ENCODE measurements around the gene ZNF804A.
"Not testable (repeated sequence)": the region's sequence is repeated elsewhere in the genome, so short reads cannot be mapped to it uniquely, and the experiment has no call there.

ZNF804A gene

DNA sequence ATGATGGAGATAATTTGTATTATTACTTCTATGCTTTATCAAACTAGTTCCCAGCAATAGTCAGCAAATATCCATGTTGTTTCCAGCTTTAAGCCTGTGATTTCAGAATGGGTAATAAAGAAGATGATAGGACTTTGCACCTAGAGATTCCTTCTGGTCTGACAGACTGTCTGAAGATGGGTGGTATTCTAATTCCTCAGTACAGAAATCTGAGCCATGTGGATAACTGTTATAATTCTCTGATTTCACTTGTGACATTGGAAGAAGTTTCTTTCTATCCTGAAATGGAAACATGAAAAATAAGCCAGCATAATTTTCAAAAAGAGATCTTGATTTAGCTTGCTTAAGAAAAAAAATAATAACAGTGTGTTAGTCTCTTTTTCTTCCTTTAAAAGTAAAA lies 130.1 kb downstream of the ZNF804A start:
- DNase-seq (ENCODE audit: low spot score), result no peak

DNA sequence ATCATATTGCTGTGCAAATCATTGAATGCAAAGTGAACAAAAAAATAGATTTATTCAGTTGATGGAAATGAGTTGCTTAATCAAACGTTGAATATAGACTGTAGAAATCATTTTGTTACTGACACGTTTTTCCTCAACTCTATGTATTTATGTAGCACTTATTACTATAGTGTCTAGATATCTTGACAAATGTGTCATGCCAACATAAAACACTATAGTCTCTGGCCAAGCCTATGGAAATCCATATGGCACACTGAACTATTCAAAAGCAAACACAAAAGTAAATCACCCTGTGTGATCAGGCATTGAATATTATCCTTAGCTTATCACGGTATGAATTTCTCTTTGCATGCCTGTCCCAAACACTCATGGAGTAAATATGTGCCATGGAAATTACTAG lies 131.3 kb downstream of the ZNF804A start:
- DNase-seq (ENCODE audit: low spot score), result no peak

DNA sequence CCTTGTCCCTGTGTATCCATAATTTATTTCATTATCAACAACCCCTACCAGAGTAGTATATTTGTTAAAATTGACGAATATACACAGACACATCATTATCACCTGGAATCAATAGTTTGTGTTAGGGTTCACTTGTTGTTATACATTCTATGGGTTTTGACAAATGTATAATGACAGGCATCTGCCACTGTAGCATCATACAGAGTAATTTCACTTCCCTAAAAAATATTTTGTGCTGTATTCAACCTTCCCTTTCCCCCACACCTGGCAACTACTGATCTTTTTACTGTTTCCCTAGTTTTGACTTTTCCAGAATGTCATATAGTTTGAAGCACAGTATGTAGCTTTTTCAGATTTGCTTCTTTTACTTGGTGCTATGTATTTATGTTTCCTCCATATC lies 132.0 kb downstream of the ZNF804A start:
- DNase-seq (ENCODE audit: low spot score), result no peak

DNA sequence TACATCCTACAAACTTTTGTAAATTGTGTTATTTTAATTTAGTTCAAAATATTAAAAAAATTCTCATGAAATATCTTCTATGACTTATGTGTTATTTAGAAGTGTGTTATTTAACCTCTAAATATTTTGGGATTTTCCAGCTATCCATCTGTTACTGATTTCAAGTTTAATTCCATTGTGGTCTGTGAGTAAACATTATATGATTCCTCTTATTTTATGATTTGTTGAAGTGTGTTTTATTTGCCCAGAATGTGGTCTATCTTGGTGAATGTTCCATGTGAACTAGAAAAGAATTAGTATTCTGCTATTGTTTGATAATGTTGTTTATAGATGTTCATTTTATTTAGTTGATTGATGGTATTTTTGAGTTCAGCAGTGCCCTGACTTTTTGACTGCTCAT lies 136.0 kb downstream of the ZNF804A start:
- no peak for DNase-seq (ENCODE audit: low spot score)

DNA sequence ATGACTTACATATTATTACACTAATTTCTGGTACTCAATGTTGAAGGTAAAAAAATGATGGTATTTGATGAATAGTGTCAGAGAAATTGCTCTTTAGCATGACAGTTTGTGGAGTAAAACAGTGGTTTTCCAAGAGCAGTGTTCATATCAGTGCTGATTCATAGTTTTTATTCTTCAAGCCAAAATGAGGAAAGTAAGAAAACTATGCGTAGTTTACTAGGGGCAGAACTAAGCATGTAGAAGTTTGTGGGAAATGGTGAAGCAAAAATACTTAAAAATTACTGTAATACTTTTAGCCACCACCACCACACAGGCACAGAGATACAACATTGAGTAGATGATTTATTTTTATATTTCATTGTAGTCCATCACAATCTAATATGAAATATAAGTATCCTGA lies 137.3 kb downstream of the ZNF804A start:
- DNase-seq (ENCODE audit: low spot score), result no peak

DNA sequence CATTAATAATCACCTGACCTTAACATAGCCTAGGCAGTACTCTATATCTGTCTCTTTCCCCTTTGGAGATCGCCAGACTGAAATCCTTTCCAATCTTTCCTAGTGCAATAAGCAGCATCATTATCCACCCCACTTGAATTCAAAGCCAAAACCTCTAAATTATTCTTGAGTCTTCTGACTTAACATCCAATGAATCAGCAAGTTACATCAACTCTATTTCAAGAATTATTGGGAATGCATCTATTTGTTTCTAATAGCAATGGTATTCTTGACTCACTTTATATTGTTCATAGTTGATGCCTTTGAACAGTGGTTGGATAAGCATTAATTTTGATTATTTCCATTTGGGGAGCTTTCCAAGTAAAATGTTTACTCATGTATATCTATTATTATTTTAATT lies 144.8 kb downstream of the ZNF804A start:
- no peak for DNase-seq (ENCODE audit: low spot score)

DNA sequence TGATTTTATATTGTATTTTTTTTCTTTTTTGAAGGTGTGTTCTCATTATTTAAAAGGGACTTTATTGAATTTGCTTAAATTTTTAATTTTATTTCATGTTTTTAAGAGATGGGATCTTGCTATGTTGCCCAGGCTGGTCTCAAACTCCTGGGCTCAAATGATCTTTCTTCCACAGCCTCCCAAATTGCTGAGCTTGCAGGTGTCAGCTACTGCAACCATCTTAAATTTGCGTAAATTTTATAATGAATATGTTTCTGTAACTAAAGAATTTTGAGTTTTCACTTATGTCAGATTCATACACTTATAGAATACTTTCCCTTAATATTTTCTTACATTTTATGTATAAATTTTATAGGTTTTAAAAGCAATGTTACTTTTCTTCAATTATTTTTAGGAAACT lies 157.8 kb downstream of the ZNF804A start:
- no peak for DNase-seq (ENCODE audit: low spot score)

DNA sequence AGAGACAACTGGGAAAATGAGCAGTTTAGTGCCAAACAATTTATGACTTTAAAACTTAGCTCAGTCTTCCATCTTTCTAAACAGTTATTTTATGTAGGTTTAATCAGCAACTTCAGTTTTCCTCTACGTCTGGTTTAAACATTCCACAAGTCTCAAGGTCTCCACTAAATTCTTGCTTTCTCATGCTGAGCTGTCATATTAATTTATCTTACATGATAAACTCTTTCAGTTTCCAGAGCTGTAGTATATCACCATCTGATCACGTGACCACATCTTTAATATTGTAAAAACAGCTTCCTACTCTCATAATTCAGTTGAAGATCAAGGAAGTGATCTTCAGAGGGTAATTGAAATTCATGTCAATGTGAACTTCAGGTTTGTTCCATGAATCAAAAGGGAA lies 158.6 kb downstream of the ZNF804A start:
- no peak for DNase-seq (ENCODE audit: low spot score)

DNA sequence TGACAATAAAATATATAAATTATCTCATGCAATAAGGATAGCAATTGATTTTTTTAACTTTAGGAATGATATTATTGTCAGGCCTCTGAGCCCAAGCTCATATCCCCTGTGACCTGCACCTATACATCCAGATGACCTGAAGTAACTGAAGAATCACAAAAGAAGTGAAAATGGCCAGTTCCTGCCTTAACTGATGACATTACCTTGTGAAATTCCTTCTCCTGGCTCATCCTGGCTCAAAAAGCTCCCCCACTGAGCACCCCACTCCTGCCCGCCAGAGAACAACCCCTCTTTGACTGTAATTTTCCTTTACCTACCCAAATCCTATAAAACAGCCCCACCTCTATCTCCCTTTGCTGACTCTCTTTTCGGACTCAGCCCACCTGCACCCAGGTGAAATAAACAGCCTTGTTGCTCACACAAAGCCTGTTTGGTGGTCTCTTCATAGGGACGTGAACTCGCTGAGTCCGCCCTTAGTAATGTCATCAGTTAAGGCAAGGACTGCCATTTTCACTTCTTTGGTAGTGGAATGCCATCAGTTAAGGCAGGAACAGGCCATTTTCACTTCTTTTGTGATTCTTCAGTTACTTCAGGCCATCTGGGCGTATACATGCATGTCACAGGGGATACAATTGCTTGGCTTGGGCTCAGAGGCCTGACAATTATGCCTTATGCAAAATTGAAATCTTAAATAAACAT lies 161.4 kb downstream of the ZNF804A start:
- not testable (repeated sequence) for DNase-seq (ENCODE audit: low spot score)

DNA sequence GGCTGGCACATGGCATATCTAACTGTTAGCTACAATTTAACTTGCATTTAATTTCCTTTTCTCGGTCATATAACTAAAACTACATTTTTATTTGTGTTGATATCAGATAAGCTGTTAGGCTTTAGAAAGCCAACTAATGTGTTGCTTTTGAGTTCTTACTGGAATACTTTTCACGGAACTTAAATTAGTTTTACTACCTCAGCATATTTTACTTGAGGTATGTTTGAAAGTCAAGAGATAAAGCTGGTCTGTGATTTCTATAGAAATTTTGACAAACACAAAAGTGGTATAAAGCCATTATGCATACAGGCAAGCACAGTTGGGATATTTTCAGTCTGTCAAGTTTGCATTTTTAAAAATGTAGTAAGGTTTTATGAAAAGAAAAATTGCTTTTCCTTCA lies 162.6 kb downstream of the ZNF804A start:
- DNase-seq (ENCODE audit: low spot score), result no peak

DNA sequence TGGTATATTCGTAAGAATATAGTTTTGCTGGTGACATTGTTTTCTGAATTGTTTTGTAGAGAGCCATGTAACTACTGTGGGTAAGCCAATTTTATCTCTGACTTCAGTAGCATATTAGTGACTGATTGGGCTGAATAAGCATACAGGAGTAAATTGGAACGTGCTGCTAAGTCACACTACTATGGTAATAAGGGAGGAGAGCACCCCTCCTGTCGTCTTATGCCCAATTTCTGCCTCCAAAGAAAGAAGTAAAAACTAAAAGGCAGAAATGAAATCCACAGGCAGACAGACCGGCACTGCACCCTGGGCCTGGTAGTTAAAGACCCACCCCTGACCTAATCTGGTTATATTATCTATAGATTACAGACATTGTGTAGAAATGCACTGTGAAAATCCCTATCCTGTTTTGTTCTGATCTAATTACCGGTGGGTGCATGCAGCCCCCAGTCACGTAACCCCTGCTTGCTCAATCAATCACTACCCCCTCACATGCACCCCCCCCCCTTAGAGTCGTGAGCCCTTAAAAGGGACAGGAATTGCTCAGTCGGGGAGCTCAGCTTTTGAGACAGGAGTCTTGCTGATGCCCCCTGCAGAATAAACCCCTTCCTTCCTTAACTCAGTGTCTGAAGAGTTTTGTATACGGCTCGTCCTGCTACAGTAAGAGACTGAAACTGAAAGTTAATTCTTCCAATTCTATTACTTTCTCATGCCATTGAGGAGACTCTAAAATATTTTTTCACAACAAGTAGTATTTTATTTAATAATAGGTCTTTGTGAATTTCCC lies 167.0 kb downstream of the ZNF804A start:
- DNase-seq (ENCODE audit: low spot score), result no peak

DNA sequence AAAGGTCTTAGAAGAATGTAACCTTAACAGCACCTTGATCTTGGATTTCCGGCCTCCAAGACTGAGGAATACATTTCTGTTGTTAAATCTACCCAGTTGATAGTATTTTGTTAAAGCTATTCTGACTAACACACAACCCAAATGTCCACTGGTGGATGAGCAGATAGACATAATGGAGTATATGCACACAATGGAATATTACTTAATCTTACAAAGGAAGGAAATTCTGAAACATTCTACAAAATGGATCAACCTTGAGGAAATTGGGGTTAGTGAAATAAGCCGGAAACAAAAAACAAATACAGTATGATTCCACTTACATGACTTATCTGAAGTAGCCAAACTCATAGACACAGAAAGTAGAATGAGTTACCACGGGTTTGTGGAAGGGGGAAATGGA lies 168.7 kb downstream of the ZNF804A start:
- DNase-seq (ENCODE audit: low spot score), result no peak

DNA sequence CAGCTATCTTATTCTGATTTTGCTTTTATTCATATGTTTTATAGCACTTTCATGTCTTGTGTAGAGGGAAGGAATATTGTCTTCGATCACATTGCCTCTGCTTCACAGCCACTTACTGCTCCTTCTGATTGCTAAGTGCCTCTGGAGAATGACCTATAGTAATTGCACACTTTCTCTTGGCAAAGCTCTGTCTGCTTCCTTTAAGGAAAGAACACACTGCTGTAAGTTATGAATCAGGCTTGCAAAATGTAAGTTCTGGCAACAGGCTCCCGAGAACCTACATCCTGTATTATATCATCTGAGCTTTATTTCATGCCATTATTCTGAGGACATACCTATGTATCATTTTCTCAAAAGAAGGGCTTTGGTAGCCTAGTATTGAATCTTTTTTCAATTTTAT lies 170.7 kb downstream of the ZNF804A start:
- no peak for DNase-seq (ENCODE audit: low spot score)

DNA sequence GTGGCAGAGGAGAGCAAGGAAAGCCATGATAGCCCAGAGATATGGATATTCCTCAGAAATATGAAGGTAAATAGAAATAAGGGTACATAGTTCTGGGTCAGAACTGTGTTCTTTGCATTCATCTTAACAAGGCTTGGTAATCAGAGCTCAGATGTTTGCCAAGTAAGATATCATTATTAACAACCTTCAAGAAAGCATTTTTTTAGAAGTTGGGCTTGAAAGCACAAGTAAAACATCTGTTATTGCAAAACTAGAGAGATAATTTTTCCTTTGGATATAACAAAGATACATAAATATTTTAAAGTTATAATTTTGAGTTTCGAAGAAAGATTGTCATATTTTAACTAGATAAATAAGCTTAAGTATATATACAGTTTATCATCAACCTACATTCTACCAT lies 171.4 kb downstream of the ZNF804A start:
- no peak for DNase-seq (ENCODE audit: low spot score)

DNA sequence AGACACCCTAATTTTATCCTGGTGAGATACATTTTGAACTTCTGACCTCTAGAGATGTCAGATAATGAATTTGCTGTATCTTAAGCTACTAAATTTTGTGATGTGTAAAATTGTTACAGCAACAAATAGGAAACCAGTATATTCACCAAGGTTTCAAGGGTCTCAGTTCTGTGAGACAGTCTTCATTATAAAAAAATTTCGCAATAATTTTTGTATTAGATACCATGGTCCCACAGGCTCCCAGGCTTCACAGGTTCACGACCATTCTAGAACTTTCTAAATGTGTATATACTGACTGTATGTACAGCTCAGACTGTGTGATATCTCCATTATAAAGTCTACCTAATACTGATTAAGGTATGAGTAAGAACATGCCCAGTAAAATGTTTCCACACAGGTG lies 181.4 kb downstream of the ZNF804A start:
- DNase-seq (ENCODE audit: low spot score), result no peak

DNA sequence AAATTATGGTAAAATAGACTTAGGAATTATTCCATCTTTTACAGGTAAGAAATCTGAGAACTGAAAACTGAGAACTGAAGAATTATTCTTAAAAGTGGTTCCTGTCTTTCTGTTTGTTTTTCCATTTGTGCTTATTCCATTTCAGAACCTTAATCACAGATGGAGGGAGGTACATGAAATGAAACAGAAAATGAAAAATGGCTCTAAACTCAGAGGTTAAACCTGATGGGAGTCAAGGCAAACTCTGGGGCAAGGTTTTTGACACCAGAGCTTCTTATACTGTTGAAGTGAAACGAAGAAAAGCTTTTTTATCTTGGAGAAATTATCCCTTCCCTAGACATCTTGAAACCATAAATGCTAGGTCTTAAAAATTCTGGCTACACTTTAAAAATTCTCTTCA lies 182.1 kb downstream of the ZNF804A start:
- no peak for DNase-seq (ENCODE audit: low spot score)

DNA sequence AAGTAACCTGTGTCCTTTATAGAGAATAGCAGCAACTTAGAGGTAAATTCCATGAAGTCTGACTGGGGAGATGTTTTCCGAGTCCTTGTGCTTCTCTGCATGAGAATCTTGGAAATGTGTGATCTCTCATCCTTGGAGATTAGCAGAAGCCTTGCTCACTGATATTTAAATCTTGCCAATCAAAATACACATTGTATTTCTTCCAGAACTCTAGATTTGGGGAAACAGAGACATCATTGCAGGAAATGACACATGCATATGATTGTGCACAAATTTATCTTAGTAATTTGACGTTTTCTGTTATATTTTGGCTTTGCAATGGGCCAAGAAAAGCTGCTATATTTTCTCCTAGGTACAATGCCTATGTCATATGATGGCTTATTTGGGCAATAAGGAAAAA lies 182.6 kb downstream of the ZNF804A start:
- no peak for DNase-seq (ENCODE audit: low spot score)

DNA sequence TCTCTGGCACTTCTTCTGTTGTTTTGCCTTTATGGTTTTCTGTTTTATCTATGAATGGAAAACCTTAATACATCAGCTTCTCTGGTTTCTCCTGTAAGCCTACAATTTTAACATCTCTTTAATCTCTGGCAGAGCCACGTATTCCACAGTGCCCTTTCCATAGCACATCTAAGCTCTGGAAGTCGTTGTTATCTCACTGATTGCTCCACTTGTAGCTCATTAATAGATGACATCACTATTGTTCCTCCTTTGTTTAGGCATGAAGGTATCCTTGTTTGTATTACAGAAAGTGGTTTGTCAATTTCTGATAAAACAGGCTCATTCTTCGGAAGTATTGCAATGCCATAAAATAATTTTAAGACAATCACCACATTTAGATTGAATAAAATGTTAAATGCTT lies 185.2 kb downstream of the ZNF804A start:
- no peak for DNase-seq (ENCODE audit: low spot score)

DNA sequence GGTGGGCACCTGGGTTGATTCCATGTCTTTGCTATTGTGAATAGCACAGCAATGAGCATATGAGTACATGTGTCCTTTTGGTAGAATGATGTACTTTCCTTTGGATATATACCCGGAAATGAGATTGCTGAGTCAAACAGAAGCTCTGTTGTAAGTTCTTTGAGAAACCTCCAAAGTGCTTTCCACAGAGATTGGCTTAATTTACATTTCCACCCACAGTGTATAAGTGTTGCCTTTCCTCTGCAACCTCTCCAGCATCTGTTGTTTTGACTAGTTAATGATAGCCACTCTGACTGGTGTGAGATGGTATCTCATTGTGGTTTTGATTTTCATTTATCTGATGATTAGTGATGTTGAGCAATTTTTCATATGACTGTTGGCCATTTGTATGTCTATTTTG lies 194.8 kb downstream of the ZNF804A start:
- DNase-seq (ENCODE audit: low spot score), result no peak

DNA sequence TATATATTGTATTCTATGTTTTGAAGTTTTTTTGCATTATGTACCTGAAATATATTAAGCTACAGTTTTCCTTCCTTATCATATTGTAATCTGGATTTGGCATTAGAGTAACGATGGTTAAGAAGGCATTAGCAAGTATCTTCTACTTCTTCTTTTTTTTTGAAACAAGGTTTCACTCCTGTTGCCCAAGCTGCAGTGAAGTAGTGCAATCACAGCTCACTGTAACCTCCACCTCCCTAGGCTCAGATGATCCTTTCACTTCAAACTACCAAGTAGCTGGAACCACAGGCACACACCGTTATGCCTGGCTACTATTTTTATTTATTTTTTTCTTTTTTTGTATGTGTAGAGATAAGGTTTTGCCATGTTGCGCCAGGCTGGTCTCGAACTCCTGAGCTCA lies 201.1 kb downstream of the ZNF804A start:
- no peak for DNase-seq (ENCODE audit: low spot score)

DNA sequence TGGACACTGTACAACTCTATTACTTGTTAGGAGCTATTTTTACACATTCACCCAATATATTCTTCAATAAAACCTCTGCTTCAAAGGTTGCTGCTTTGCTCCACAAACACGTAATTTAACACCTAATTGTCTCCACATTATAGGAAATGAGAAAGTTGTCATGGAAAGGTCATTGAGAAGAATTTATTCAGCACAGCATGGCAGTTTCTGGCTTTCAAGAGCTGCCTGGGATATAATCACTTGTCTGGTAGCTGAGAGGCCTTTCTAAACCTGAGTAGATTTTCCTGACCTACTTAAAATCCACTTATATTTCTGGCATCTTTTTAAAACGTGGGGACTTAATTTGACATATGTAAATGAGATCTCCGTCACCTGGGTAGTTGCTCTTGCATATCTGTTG lies 216.1 kb downstream of the ZNF804A start:
- DNase-seq (ENCODE audit: low spot score), result no peak

DNA sequence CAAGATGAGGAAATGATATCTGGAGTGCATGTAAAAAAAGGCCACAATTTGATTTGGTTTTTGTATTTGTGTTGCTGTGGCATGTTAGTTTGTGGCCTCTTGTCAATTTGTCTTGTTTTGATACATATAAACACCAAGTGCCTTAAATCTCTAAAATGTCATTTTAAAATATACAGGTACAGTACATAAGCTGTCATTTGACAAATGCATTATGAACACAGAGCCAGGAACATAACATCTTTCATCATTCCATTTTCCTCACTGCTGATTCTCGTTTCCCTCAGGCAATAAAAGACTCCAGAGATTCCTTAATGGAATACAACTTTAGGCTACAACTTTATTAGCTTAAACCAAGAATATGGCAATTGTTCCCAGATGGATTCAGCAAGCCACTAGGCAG lies 217.5 kb downstream of the ZNF804A start:
- DNase-seq (ENCODE audit: low spot score), result no peak

DNA sequence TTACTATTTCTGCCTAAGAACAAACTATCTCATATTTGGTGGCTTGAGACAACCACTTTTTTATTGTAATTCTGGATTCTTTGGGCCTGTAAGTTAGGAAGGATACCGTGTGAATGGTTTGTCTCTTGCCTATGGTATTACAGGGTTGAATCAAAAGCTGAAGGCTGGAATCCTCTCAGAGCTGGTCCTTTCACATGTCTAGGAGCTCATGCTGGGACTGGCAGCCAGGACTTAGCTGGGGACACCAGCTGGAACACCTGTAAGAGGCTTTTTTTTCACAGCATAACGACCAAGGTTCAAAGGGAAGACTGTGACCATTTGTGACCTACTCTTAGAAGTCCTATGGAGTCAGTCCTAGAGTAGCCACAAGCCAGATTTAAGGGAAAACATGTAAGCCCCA lies 226.3 kb downstream of the ZNF804A start:
- DNase-seq (ENCODE audit: low spot score), result no peak

DNA sequence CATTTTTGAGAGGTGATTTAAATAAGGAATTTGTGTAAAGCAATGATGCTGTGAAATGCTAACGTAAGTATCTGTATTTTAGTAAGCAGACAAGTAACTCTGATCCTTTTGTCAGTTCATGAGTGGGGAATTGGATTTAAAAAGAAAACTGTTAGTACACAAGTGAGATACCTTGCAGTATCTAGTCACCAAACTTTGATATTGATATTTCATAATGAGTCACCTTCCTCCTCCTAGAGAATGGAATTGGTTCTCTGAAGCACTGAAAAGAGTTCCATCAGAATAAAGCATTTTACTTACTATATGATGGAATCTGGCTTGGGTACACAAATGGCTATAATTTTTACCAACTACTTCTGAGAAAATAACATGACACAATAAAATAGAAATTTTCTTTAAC lies 232.2 kb downstream of the ZNF804A start:
- DNase-seq (ENCODE audit: low spot score), result no peak
